HG03175 (cell line): ENCODE data around the gene ESRP2.

Experiments
- ATAC-seq: cut with Tn5 transposase; IDR thresholded peaks from one replicate; pipeline ENCODE4 v1.9.1; 2021; ENCODE audit warnings: mild to moderate bottlenecking, moderate library complexity; ENCODE audit not compliant: unreplicated experiment

ESRP2 gene

DNA sequence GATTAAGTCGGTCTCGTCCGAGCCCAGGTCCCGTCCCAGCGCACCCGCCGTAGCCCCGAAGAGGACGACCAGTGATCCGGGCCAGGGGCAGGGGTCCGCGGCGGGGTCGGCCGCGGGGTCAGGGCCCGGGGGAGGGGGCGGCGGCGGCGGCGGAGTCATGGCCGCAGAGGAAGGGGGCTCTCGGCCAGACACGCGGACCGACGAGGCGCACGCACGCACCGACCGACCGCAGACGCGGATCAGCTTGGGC is at the start of gene ESRP2:
Gene ESRP2, minus strand, starts transcription at position 241 of the 250 bp plus-strand sequence. Its CDS starts 82 bp downstream, at position 159.
- ATAC-seq, result no peak

DNA sequence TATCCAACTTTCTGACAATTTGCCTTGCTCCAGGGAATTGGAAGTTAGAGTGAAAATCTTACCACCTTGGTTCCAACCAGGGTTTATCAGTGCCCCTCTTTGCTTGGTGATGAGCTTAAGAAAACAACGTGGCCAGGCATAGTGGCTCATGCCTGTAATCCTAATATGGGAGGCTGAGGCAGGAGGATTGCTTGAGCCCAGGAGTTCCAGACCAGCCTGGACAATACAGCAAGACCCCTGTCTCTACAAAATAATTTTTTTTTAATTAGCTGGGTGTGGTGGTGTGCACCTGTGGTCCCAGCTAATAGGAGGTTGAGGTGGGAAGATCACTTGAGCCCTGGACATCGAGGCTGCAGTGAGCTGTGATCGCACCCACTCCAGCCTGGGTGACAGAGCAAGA is 49.8 kb upstream of the ESRP2 start:
- ATAC-seq, result no peak

DNA sequence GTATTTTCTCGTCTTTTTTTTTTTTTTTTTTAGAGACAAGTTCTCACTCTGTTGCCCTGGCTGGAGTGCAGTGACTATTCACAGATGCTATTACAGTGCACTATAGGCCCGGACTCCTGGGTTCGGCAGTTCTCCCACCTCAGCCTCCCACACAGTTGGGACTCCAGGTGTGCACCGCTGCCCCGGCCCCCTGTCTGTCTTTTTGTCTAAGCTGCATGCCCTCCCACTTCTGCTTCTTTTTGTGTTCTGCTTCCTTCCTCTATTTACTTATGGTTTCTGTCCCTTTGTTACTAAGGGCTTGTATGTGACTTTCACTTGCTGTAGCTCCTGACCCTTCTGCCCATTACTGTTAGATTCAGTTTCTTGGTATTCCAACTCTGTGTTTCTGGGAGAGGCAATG is 48.9 kb upstream of the ESRP2 start:
- ATAC-seq, result peak; percentile 57

DNA sequence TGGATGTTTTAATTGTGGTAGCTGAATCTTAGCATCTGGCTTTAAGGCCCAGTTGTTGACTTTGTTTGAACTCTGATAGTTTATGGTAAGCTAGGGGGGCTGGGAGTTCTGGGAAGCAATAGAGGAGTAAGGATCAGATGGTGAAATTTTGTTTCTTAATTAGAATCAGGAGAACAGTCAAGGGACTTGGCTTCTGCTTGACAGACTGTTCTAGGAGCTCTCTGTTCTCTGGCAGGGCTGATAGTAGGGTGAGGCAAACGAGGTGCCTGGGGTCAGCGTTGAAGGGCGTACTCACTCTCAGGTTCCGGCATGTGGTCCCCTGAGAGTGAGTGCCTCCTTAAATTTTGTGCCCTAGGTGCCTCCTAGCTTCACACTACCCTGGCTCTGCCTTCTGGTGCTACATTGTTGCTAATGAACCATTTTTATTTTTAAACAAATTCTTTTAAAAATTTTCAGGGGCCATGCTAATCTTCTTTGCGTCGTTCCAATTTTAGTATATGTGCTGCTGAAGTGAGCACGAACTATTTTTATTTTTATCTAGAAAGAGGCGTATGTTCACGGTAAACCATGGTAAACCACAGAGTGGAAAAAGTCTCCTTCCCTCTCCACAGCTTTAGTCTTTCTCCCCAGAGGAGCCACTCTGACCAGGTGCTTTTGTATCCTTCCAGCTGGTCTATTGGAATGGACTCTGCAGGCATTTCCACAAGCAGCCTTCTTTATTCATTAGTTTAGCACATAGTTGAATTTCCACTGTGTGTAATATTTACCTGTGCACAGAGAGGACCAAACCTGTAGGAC is 48.1 kb upstream of the ESRP2 start:
- ATAC-seq, result peak; percentile 42

DNA sequence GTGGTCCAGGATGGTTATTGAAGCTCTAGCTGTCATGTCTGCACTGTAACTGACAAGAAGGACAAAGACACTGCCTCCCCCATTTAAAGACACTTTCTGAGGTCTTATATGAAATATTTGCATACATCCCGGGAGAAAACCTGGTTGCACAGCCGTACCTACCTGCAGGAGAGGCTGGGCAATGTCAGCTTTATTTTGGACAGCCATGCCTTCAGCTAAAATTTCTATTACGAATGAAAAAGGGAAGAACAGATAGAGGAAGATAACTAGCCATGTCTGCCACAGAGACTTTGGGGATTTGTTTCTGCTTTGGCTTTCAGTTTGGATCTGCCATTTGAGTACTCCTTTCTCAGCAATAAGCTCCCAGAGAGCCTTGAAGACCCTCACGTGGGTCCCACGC is 47.4 kb upstream of the ESRP2 start:
- no peak for ATAC-seq

DNA sequence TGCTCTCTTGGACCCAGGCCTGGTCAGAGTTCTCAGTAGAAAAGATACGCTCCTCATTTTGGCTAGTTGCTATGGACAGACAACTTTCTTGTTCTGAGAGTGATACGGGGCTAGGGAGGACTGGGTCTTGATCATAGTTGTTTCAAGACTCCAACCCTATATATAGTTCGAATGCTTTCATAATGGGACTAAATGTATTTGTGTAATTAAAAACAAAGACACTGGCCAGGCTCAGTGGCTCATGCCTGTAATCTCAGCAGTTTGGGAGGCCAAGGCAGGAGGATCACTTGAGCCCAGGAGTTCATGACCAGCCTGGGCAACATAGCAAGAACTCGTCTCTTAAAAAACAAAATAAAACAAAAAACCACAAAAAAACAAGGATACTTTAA is 46.1 kb upstream of the ESRP2 start:
- ATAC-seq, result no peak

DNA sequence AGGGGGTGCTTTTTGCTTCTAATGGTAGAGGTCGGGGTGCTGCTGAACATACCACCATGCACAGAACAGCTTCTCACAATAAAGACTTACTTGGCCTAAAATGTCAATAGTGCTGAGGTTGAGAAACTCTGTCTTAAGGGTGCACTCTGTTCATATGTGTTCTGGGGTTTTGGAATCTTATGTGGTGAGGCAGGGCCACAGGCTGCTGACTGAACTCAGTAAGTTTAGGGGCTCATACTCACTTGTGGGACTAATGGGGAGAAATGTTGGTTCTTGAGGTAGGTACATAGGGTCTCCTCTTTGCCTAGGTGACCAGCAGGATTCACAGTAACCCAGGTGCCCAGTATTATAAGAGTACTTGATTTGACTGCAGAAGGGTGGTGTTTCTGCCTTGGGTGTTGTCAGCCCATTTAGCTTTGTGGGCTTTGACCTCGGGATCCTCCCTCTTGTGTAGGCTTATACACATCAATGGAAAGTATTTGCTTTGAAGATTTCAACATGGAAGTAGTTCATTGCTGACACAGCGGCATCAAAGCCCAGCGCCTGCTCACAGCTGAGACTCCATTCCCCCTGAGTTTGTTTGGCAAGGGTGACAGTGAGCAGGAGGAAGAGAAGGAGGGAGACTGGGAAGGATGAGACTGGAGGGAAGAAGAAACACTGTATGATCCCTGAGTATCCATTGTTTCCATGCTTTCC is 45.6 kb upstream of the ESRP2 start:
- ATAC-seq, result no peak

DNA sequence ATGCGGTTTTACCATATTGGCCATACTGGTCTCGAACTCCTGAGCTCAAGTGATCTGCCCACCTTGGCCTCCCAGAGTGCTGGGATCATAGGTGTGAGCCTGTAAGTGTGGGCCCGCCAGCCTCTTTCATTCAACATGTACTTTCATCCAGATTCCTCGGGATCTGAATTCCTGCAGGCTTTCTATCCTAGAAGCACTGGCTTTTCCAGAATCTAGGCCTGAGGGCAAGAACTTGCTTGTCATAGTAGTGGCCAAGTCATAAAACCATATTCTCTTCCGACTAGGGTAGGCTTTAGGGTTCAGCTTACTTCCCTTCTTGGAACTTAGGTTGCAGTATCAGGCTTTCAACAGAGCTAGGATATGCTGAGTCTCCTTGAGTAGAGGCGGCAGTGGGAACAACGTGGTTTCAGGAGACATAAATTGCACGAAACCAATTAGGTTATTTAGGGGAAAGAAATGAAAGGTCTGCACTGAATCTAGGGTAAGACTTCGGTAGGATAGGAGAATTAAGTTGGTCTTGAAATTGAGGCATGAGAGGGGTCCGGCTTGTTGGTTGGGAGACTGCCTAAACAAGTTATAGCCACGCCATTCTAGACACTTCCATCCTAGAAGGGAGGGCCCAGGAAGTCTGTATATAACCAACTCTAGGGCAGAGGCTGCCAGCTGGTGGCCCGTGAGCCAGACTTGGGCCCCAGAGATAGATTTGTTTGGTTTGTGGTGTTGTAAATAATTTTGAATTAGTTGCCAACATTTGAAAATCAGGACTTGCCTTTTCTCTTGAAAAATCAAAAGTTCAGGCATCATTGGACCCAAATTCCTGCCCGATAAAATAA is 44.0 kb upstream of the ESRP2 start:
- no peak for ATAC-seq

DNA sequence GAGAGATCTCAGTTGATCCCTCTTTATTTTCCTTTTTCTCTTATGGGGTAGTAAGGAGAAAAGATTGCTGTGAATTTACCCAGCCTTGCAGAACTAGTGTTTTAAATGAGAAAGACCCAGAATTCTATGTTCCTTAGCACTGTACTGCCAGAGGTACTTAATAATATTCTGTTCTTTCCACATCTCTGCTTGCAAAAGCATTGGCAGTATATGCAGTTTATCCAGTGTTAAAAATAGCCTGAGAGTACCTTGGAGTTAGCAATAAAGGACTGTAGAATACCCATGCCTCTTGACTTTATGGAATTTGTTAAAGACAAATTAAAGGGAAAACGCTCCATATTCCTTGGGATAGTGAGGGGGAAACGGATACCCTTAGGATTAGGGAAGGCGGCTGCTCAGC is 40.3 kb upstream of the ESRP2 start:
- no peak for ATAC-seq

DNA sequence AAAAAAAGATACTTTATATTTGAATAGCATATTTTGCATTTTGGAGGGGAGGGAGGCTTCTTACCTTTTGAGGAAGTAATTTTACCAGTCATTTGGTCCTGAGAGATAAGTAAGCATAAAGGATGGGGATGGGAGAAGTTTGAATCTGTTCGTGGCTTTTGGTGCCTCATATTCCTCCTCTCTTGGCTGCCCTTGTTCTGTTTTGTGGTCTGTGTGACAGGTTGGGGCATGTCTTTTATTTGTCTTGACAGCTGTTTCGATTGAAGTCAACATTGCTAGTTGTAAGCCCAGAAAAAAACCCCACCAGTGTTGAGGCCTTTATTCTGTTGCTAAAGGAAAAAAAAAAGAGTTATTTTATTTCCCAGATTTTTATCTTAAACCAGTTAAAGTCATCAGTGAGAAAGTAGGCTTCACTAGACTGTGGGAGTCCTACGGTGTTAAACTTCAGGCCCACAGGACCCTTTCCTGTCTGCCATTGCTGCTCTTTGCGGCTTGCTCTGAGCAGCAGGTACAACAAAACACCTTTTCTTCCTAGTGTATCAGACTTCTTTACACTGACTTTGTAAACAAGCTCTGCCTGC is 39.8 kb upstream of the ESRP2 start:
- peak; percentile 50 for ATAC-seq

DNA sequence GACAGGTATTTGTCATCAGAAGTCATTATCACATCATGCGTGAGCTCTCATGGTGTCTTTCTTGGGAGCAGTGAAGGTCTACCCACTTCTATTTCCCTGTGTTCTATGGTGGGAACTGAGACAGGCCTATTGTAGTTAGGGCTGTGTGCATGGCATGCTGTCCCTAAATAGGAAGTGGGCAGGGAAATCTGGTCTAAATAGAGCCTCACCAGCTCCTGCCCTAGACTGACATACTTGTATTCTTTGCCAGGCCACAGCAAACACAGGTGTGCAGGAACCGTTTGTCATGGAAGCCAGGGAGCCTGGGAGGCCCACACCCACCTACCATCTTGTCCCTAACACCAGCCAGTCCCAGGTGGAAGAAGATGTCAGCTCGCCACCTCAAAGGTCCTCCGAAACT is 38.5 kb upstream of the ESRP2 start:
- no peak for ATAC-seq

DNA sequence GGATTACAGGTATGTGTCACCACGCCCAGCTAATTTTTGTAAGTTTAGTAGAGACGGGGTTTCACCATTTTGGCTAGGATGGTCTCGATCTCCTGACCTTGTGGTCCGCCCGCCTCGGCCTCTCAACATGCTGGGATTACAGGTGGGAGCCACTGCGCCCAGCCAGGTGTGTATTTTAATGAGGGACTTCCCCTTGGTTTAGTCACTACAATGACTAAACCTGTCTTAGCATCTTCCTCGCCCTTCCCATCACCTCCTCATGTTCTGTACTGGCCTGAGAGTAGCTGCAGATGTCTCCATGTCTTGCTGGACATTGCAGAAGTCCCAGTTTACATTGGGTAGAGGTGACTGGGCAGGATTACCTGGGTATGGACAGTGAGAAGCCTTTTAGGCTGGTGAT is 38.0 kb upstream of the ESRP2 start:
- no peak for ATAC-seq

DNA sequence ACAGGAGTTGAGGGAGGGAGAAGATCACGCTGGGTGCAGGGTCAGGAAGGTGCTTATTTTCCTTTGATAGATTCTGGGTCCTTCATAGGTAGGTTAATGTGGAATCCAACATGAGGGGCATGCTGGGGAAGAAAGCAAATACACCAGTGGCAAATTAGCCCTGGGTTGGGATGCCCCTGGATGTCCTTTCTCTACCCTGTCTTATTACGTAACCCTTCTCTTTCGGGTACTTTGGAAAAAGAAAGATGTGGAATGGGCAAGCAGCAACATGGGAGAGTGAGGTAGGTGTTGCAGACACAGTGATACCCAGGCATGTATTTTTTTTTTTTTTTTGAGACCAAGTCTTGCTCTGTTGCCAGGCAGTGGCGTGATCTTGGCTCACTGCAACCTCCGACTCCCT is 37.5 kb upstream of the ESRP2 start:
- ATAC-seq, result no peak

DNA sequence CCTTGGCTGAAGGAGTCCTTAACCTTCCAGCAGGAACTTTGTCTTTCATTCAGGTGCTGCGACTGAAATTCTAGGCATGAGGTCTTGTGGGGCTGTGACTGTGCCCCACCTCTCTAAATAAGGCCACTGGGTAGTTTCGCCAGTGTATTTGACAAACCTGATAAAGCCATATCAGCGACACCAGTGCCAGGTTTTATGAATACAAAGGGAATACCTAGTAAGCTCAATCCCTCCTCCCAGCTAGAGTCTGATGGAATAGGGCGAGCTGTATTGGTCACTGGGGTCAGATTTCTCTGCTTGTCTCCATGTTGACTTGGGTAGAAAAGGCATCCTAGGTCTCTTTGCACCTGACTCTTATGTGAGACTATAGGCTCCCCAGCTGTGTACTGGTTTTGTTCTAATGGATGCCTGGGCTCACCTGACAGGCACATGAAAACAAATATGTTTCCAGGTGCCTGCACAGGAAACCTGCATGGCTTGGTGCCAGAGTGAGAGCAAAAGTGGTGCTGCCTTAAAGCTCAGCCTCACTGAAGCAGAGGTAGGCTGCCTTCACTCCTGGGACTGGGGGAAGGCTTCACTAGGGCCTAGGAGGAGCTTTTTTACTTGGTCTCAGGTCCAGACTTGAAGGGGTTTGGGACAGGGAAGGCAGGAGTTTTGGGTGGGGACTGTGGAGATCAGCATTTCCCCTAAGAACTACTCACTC is 36.7 kb upstream of the ESRP2 start:
- ATAC-seq, result no peak

DNA sequence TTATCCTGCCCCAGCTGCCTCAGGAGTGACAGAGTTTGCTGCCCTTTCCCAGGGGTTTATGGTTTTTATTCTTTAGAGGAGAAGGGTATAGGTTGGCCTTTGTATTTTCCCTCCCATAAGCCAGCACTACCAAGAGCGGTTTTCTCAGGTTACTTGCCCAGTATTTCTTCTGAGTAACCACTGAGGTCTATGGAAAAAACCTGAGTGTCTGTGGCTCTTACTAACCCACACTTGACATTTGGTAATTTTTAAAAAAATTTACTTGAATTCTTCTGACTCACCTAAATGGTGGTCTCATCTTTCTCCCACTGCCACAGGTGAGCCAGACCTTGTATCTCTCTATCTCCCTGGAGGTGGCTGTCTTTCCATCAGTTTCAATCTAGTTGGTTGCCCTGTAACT is 34.4 kb upstream of the ESRP2 start:
- no peak for ATAC-seq

DNA sequence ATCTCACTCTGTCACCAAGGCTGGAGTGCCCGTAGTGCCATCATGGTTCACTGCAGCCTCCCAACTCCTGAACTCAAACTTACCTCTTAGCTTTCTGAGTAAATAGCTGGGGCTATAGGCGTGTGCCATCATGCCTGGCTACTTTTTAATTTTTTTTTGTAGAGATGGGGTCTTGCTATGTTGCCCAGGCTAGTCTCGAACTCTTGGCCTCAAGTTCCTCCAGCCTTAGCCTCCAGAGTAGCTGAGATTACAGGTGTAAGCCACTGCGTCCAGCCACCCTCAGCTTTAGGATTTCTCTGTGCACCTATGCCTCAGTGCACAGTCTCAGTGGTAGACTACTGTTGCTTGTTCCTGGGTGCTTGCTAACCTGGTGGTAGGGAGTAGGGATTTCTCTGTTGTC is 33.9 kb upstream of the ESRP2 start:
- ATAC-seq, result no peak

DNA sequence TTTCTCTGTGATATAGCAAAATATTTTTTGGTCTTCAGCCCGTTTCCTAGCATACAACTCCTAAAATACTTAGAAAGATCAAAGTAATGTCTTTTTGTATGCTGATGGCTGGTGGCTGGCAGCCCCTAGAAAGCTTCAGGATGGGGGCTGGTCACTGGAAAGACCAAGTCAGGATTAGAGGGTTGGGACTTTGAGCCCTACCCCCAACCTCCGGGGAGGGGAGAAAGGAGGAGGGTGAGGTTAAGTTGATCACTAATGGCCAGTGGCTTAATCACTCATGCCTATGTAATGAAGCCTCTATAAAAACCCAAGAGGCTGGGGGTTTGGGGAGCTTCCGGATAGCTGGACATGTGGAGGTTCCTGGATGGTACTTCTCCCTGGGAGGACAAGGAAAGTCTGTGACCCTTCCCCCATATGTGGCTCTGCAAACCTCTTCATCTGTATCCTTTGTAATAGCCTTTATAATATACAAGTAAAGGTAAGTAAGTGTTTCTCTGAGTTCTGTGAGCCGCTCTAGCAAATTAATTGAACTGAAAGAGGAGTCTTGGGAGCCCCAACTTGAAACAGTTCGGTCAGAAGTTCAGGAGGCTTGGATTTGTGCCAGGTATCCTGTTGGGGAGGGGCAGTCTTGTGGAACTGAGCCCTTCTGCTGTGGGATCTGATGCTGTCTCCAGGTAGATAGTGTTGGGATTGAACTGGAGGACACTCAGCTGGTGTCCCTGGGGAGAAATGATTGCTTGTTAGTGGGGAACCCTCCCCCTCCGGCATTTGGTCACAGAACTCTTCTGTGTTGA is 31.9 kb upstream of the ESRP2 start:
- no peak for ATAC-seq

DNA sequence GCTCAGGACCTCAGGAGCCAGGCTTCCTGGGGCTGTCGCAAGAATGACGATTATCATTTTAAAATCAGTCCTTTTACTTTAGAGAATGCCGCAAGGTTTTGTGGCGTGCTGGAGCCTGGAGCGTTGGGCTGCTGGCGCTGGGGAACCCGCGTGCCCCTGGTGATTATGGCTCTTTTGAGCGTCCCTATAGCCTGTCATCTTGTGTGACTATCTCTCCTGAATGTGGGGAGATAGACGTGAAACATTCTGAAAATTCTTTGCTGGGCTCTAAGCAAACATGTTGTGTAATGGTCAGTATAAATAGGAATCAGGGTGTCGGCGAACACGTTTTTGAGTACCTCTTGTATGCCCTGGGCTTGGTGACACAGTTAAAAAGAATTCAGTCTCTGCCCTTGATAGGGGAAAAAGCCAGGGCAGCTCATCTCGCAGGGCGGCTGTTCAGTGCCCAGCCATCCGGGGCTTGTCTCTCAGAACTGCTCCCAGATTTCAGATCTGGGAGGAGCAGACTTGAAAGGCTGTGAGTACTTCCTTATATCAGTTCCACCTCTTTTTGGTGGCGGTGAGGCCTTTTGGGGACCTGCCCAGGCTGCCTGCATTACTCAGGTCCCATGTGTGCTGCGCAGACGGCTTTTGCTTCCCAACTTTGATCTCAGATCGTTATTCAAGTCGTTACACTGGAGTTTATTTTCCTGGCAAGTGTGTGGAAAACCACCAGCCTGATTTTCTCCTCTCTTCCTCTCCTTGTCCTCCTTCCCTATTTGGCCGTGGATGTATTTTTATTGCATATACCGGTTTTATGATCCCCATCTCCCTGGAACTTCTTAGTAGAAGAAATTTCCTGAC is 29.4 kb upstream of the ESRP2 start:
- peak; percentile 10 for ATAC-seq
